ENCODE data around the gene LPAR5.

- TF ChIP-seq EZH2 (IDR thresholded peaks at IDR 0.05; ENCODE audit: low read depth, unreplicated experiment) (no peak), CTCF (conservative IDR thresholded peaks at IDR 0.05; ENCODE audit: low read depth in 2 of 2) (no peak), POLR2AphosphoS5 (IDR thresholded peaks at IDR 0.05; ENCODE audit: low read depth) (no peak), EZH2phosphoT487 (IDR thresholded peaks at IDR 0.05; ENCODE audit: unreplicated experiment) (no peak)
Observed at GRCh38 chr12:6672143-6672542, 36.4 kb upstream of the LPAR5 start.
